IPS DF 6.9 (cell line): ENCODE measurements around the gene ARFGAP3.

Source experiments
- DNase-seq: peaks from one replicate; pipeline ENCODE4 v3.0.0-alpha.2; 2013; ENCODE audit warnings: low read depth, low spot score
- H3K27ac ChIP-seq: one replicate; pipeline ENCODE4 v1.5.1; 2013; ENCODE audit warnings: low read length, control low read depth
- H3K27me3 ChIP-seq: 2 replicates; pipeline ENCODE4 v1.6.1; 2013; ENCODE audit warnings: mild to moderate bottlenecking, low read length; ENCODE audit not compliant: control insufficient read depth, insufficient read depth
- H3K36me3 ChIP-seq: 2 replicates; pipeline ENCODE4 v1.6.1; 2013; ENCODE audit warnings: low read length; ENCODE audit not compliant: control insufficient read depth, insufficient read depth
- H3K4me1 ChIP-seq: 2 replicates; pipeline ENCODE4 v1.6.1; 2013; ENCODE audit warnings: low read length; ENCODE audit not compliant: control insufficient read depth, insufficient read depth
- H3K4me3 ChIP-seq: 2 replicates; pipeline ENCODE4 v1.5.1; 2013; ENCODE audit warnings: mild to moderate bottlenecking, low read length
- H3K9me3 ChIP-seq: 2 replicates; pipeline ENCODE4 v1.6.1; 2013; ENCODE audit warnings: low read length, inconsistent platforms; ENCODE audit not compliant: control insufficient read depth, insufficient read depth
- WGBS: extraction: QIAGEN DNeasy Blood & Tissue Kit; methylation state at CpG from one replicate; pipeline ENCODE4 v1.1.7; 2013; ENCODE audit warnings: mixed read lengths, missing lambda C conversion rate; ENCODE audit not compliant: insufficient read length, insufficient coverage; 5-methylcytosine and 5-hydroxymethylcytosine counted together

ARFGAP3 gene

GRCh38 chr22:42893371-42894150, 36.5 kb upstream of the ARFGAP3 start:
- Histone ChIP-seq H3K4me1 (0 out of 2 replicates have a peak, but pooled peaks cover 2% of the 10 kb centered on the region), H3K27ac (no peak overlapping the region)

DNA sequence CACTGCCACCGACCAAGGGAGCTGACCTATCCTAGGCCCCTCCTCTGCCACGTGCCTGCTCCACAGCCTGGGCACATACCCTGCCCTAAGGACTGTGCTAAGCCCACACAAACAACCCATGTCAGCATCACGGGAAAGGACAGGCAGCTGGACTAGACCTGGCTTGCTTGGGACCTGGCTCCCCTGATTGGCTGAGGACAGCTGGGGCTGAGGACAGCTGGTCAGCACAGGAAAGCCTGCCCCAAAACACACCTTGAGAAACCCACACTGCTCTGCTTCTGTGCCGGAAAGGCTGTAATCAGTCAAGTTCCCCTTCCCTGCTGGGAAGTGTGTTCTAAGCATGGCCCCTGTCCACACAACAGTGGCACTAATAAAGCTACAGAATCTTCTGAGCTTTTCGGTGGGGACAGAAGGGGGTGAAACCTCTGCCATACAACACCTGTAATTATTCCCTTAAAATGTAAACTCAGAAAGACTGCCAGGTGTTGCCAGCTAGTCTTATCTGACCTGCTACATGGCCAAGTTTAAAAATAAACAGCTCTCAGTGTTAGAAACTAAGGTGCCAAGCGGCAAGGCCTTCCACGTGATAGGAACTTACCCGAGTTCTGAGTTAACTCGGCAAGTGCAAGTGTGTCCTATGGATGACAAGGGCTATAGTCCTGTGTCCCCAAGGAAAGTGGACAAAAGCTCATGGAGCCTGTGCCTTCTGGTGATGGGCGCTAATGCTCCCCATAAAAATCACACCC, 35.7 kb upstream of the ARFGAP3 start:
- DNase-seq: no peak
- H3K4me1 ChIP-seq: 0 out of 2 replicates have a peak, but pooled peaks cover 2% of the 10 kb centered on the region
- H3K27me3 ChIP-seq: no peaks in the 10 kb centered on the region
- WGBS: no CpG with 5 or more reads among the region's 10 CpGs
- no peak overlapping the region for H3K27ac ChIP-seq
- no peak overlapping the region for H3K4me3 ChIP-seq
- H3K9me3 ChIP-seq: no peaks in the 10 kb centered on the region
- H3K36me3 ChIP-seq: peaks cover 10% of the 10 kb centered on the region; the same call in 1 of the 2 replicates

More at GRCh38 chr22:42893371-42894150, 36.5 kb upstream of the ARFGAP3 start:
- H3K4me3 ChIP-seq: no peak overlapping the region
- no peaks in the 10 kb centered on the region for H3K27me3 ChIP-seq
- no peaks in the 10 kb centered on the region for H3K9me3 ChIP-seq
- WGBS: no CpG with 5 or more reads among the region's 25 CpGs
- DNase-seq: no peak
- H3K36me3 ChIP-seq: peaks cover 4% of the 10 kb centered on the region; the same call in 1 of the 2 replicates

GRCh38 chr22:42892156-42892555, 35.1 kb upstream of the ARFGAP3 start:
- peaks cover 10% of the 10 kb centered on the region; the same call in 1 of the 2 replicates for H3K36me3 ChIP-seq
- WGBS: no CpG with 5 or more reads among the region's 9 CpGs
- H3K4me3 ChIP-seq: no peak overlapping the region
- no peaks in the 10 kb centered on the region for H3K27me3 ChIP-seq
- H3K9me3 ChIP-seq: no peaks in the 10 kb centered on the region
- DNase-seq: no peak
- 0 out of 2 replicates have a peak, but pooled peaks cover 2% of the 10 kb centered on the region for H3K4me1 ChIP-seq
- H3K27ac ChIP-seq: no peak overlapping the region

DNA sequence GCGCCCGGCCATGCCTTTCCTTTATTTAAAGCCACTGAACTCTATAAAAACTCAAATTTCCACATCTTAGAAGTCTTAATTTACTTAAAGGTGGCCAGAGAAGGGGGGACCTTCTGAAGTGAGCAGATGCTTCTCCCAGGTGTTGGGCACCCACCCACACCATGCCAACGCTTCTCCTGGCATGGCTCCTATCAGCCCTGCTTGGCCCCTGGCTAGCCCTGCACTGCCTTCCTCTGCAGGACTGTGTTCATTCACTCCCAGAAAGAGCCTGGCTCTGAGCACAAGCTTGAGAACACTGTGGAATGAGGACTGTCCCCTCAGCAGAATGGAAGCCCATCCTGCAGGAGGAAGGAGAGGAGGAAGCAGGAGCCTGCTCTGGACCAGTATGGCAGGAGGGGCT, 34.6 kb upstream of the ARFGAP3 start:
- H3K36me3 ChIP-seq: peaks cover 13% of the 10 kb centered on the region; the same call in 1 of the 2 replicates
- H3K9me3 ChIP-seq: no peaks in the 10 kb centered on the region
- DNase-seq: no peak
- 0 out of 2 replicates have a peak, but pooled peaks cover 2% of the 10 kb centered on the region for H3K4me1 ChIP-seq
- no peaks in the 10 kb centered on the region for H3K27me3 ChIP-seq
- no peak overlapping the region for H3K4me3 ChIP-seq
- no CpG with 5 or more reads among the region's 3 CpGs for WGBS
- no peak overlapping the region for H3K27ac ChIP-seq

DNA sequence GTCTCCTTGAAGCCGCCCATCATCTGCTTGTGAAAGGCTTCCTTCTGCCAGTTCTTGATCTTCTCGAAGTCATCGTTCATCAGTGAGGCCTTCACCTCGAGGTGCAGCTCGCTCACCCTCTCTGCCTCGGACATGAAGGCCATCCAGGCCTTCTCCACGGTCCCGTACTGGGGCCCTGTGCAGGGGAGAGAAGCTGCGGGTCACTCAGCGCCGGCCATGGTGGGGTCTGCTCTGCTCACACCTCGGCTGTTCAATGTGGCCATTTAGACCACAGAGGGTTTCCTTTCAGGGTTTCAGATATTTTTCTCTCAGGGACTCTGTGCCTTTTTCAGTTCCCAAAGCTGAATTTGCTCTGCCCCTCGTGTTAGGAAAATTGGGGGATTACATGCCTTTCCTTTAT, 33.9 kb upstream of the ARFGAP3 start:
- no CpG with 5 or more reads among the region's 13 CpGs for WGBS
- Histone ChIP-seq H3K27ac (no peak overlapping the region), H3K36me3 (peaks cover 13% of the 10 kb centered on the region; the same call in 1 of the 2 replicates), H3K9me3 (no peaks in the 10 kb centered on the region), H3K27me3 (no peaks in the 10 kb centered on the region), H3K4me3 (no peak overlapping the region), H3K4me1 (0 out of 2 replicates have a peak, but pooled peaks cover 2% of the 10 kb centered on the region)
- DNase-seq: no peak

DNA sequence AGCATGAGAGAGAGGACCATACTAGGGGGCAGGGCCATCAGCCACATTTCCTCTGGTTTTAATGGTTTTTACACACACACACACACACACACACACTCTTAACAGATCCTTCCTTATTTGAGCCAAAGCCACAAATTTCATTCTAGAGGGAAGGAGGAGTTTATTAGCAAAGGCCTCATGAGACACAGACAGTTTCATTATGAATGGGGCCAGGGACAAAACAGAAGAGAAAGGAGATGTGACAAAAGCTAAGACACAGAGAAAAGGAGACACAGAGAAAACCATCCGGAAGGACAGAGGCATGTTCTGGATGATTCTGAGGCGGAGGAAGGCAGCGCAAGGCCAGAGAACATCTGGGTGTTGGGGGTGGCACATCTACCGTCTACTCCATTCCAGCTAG, 32.2 kb upstream of the ARFGAP3 start:
- no CpG with 5 or more reads among the region's 4 CpGs for WGBS
- Histone ChIP-seq H3K4me3 (no peak overlapping the region), H3K27me3 (no peaks in the 10 kb centered on the region), H3K9me3 (no peaks in the 10 kb centered on the region), H3K4me1 (no peaks in the 10 kb centered on the region), H3K27ac (no peak overlapping the region), H3K36me3 (peaks cover 13% of the 10 kb centered on the region; the same call in 1 of the 2 replicates)
- no peak for DNase-seq

DNA sequence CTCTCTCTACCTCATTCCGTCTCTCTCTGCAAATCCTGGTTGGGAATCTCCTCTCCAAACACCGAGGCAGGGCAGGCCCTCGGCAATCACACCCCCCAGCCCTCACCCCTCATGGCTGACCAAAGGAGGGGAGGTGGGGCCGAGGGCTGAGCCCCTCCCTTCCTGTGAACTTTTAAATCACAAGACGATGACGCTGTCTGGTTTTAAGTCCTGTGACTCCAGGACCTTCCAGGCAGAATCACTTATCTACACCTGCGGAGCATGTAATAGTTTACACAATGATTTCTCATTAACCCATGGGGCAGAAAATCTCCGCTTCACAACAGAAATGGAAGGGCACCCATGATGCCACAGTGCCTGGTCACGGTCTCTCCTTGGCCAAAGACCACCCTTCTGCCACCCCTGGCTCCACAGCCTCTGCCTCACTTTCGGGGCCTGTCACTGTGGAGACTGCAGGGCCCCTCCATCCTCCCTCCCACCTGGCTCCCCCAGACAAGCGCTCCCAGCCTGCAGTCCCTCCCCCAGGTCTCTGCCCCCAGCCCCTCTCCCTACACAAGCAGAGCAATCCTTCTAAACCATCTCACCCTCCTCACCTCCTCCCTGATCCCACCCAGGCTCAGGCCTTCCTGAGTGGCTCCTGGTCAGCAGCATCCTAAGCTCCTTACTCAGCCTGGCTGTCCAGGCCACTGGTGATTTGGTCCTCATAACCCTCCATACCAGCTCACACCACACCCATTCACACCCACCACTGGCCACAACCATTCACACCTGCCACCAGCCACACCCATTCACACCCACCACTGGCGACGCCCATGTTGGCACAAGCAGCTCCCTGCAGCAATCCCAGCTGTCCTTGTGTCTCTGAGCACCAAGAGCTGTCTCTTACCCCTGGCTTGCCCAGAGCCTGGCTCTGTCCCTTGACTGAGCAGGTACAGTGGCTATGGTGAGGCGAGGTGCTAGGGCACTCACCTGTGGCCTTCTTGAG, 30.7 kb upstream of the ARFGAP3 start:
- Histone ChIP-seq H3K4me1 (no peaks in the 10 kb centered on the region), H3K27me3 (no peaks in the 10 kb centered on the region), H3K36me3 (peaks cover 13% of the 10 kb centered on the region; the same call in 1 of the 2 replicates), H3K4me3 (no peak overlapping the region), H3K9me3 (no peaks in the 10 kb centered on the region), H3K27ac (no peak overlapping the region)
- WGBS: no CpG with 5 or more reads among the region's 14 CpGs
- no peak for DNase-seq

GRCh38 chr22:42887120-42887519, 30.0 kb upstream of the ARFGAP3 start:
- no peak for DNase-seq
- no CpG with 5 or more reads among the region's 7 CpGs for WGBS

GRCh38 chr22:42885446-42885845, 28.4 kb upstream of the ARFGAP3 start:
- no peak for DNase-seq
- no CpG with 5 or more reads among the region's 9 CpGs for WGBS
- Histone ChIP-seq H3K27ac (no peak overlapping the region), H3K9me3 (no peaks in the 10 kb centered on the region), H3K4me1 (0 out of 2 replicates have a peak, but pooled peaks cover 1% of the 10 kb centered on the region), H3K36me3 (peaks cover 11% of the 10 kb centered on the region; the same call in 1 of the 2 replicates), H3K4me3 (no peak overlapping the region), H3K27me3 (no peaks in the 10 kb centered on the region)

More at GRCh38 chr22:42887120-42887519, 30.0 kb upstream of the ARFGAP3 start:
- Histone ChIP-seq H3K27ac (no peak overlapping the region), H3K4me3 (no peak overlapping the region), H3K9me3 (no peaks in the 10 kb centered on the region), H3K27me3 (no peaks in the 10 kb centered on the region), H3K36me3 (peaks cover 13% of the 10 kb centered on the region; the same call in 1 of the 2 replicates), H3K4me1 (no peaks in the 10 kb centered on the region)
